ENCODE results near the gene CDPF1. TPM values are rescaled to one million over a fixed set of nuclear protein-coding genes. Genes with fewer than 3 reads are reported as not detected.

CDPF1 gene
- total RNA-seq, 2 donors from 2014 or later = 5.9 to 12.5 TPM

DNA sequence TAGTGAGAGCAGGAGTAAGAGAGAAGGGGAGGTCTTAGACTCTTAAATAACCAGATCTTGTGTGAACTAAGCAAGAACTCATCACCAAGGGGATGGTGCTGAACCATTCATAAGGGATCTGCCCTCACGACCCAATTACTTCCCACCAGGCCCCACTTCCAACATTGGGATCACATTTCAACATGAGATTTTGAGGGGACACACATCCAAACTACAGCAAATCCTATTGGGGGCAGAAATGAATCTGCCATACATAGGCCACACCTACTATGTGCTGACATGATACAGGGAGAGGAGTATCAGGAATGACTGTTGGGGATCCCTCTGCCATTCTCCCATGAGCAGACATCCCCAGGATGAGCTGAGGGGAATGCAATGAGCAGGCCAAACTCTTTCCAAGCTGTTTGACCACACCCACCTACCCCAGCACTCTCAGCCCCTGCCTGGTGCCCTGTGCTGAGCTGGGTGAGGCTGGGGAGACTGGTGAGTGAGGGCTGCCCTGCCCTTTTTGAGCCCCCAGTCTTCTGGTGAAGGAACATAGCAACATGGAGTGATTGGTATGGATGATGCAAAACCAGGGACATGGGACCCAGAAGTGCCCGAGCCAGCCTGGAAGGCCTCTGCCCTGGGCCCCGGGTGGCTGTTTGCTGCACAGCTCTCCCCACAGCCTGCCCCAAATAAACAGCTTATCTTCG, 45.3 kb upstream of the CDPF1 start:
- Histone ChIP-seq H3K4me1 (peaks cover 18% of the 10 kb centered on the region), H3K9me3 (no peaks in the 10 kb centered on the region), H3K27me3 (no peaks in the 10 kb centered on the region), H3K36me3 (replicated peaks in 1 of 2; ENCODE audit: insufficient read depth in 1 of 2, low read depth in 2 of 2) (peaks cover 0 to 2% of the 10 kb centered on the region in 2 donors), H3K4me3 (no peak overlapping the region), H3K27ac (peak overlapping the region in 2 of 4 donors; percentile 91 to 92)
- no peak for TF ChIP-seq POLR2A (IDR thresholded peaks at IDR 0.05)
- TF ChIP-seq, protein P1, sequence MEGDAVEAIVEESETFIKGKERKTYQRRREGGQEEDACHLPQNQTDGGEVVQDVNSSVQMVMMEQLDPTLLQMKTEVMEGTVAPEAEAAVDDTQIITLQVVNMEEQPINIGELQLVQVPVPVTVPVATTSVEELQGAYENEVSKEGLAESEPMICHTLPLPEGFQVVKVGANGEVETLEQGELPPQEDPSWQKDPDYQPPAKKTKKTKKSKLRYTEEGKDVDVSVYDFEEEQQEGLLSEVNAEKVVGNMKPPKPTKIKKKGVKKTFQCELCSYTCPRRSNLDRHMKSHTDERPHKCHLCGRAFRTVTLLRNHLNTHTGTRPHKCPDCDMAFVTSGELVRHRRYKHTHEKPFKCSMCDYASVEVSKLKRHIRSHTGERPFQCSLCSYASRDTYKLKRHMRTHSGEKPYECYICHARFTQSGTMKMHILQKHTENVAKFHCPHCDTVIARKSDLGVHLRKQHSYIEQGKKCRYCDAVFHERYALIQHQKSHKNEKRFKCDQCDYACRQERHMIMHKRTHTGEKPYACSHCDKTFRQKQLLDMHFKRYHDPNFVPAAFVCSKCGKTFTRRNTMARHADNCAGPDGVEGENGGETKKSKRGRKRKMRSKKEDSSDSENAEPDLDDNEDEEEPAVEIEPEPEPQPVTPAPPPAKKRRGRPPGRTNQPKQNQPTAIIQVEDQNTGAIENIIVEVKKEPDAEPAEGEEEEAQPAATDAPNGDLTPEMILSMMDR (IDR thresholded peaks at IDR 0.05) = no peak
- intact Hi-C loops (cut with DNase I) = no loop called here
- DNase-seq (no peak), ATAC-seq (no peak)
- WGBS, 2 donors = 73 to 93% methylated on average over 3 to 4 of the region's 4 CpGs

GRCh38 chr22:46294784-46295183, 44.7 kb upstream of the CDPF1 start:
- H3K36me3 ChIP-seq (replicated peaks in 1 of 2; ENCODE audit: insufficient read depth in 1 of 2, low read depth in 2 of 2) = peaks cover 0 to 4% of the 10 kb centered on the region in 2 donors
- intact Hi-C loops (cut with DNase I) = no loop called here
- no peaks in the 10 kb centered on the region for H3K9me3 ChIP-seq
- TF ChIP-seq, protein P1 (IDR thresholded peaks at IDR 0.05) = no peak
- TF ChIP-seq POLR2A (IDR thresholded peaks at IDR 0.05) = no peak
- 89 to 90% methylated on average over 2 of the region's 2 CpGs for WGBS, 2 donors
- ATAC-seq (no peak), DNase-seq (no peak)
- H3K4me3 ChIP-seq = no peak overlapping the region
- no peaks in the 10 kb centered on the region for H3K27me3 ChIP-seq
- H3K4me1 ChIP-seq = peaks cover 18% of the 10 kb centered on the region
- H3K27ac ChIP-seq = no peak overlapping the region

GRCh38 chr22:46293577-46294260, 43.6 kb upstream of the CDPF1 start:
- ATAC-seq (no peak), DNase-seq (peak in 1 of 4 donors; percentile 69)
- TF ChIP-seq, protein P1 (IDR thresholded peaks at IDR 0.05) = no peak
- peak in 1 of 3 donors; percentile 28 for TF ChIP-seq POLR2A (IDR thresholded peaks at IDR 0.05)
- H3K4me1 ChIP-seq = peaks cover 18% of the 10 kb centered on the region
- peaks cover 0 to 4% of the 10 kb centered on the region in 2 donors for H3K36me3 ChIP-seq (replicated peaks in 1 of 2; ENCODE audit: insufficient read depth in 1 of 2, low read depth in 2 of 2)
- H3K4me3 ChIP-seq = no peak overlapping the region
- 80 to 92% methylated on average over 5 to 11 of the region's 11 CpGs for WGBS, 2 donors
- H3K27me3 ChIP-seq = no peaks in the 10 kb centered on the region
- intact Hi-C loops (cut with DNase I) = no loop called here
- peak overlapping the region in 1 of 4 donors; percentile 15 for H3K27ac ChIP-seq
- no peaks in the 10 kb centered on the region for H3K9me3 ChIP-seq

- ATAC-seq (no peak), DNase-seq (peak in 1 of 4 donors; percentile 18)
- no peaks in the 10 kb centered on the region for H3K27me3 ChIP-seq
- H3K4me1 ChIP-seq = peaks cover 22% of the 10 kb centered on the region
- H3K9me3 ChIP-seq = no peaks in the 10 kb centered on the region
- TF ChIP-seq POLR2A (IDR thresholded peaks at IDR 0.05) = no peak
- TF ChIP-seq, protein P1 (IDR thresholded peaks at IDR 0.05) = no peak
- H3K36me3 ChIP-seq (replicated peaks in 1 of 2; ENCODE audit: insufficient read depth in 1 of 2, low read depth in 2 of 2) = peaks cover 0 to 4% of the 10 kb centered on the region in 2 donors
- intact Hi-C loops (cut with DNase I) = no loop called here
- no peak overlapping the region for H3K27ac ChIP-seq
- 86 to 93% methylated on average over 7 to 14 of the region's 14 CpGs for WGBS, 2 donors
- H3K4me3 ChIP-seq = no peak overlapping the region
Measured at GRCh38 chr22:46292732-46293131, 42.6 kb upstream of the CDPF1 start.
